IPS-18c (cell line): ENCODE data around the gene FFAR1.

Experiments used
- H3K4me3 ChIP-seq: 2 replicates; pipeline ENCODE4 v1.7.0; 2013; ENCODE audit warnings: low read depth, mild to moderate bottlenecking, low read length, moderate library complexity; ENCODE audit not compliant: insufficient read depth
- H3K9me3 ChIP-seq: one replicate; pipeline ENCODE4 v1.6.1; 2013; ENCODE audit warnings: mild to moderate bottlenecking, low read length, moderate library complexity; ENCODE audit not compliant: control insufficient read depth, insufficient read depth

The FFAR1 gene

GRCh38 chr19:35332817-35333216 is 14.9 kb upstream of the FFAR1 start:
- Histone ChIP-seq H3K4me3 (no peak overlapping the region), H3K9me3 (no peaks in the 10 kb centered on the region)

GRCh38 chr19:35334144-35334753 is 13.5 kb upstream of the FFAR1 start:
- no peak overlapping the region for H3K4me3 ChIP-seq
- no peaks in the 10 kb centered on the region for H3K9me3 ChIP-seq

DNA sequence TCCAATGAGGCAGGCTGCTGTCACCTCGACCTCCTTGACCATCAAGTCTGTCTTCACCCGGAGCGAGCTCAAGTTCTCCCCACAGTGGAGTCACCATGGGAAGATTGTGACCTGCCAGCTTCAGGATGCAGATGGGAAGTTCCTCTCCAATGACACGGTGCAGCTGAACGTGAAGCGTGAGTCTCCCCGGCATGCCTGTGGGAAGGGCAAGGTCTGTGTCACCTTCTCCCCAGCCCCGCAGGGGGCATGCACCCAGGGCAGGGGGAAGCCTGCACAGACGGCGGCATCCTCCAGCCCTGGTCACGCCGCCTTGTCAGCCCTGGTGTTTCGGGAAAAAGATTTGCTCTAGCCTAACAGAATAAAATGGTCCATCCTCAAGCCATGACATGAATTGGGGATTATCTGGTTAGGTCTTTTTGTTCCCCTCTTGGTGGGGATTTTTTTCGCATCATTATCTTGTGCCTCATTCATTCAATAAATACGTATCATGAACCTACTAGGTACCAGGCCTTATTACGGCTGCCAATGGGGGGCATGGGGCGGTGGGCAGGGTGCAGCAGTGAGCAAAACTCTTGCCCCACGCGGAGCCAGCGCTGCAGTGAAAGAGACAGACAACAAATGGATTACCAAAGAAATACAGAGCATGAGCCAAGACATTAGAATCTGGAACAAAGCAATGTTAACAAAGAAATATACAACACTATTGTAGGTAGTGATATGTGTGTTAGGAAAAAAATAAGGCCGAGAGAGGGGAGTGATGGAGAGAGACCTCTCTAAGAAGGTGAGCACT is 11.3 kb upstream of the FFAR1 start:
- H3K4me3 ChIP-seq = no peak overlapping the region
- H3K9me3 ChIP-seq = no peaks in the 10 kb centered on the region

DNA sequence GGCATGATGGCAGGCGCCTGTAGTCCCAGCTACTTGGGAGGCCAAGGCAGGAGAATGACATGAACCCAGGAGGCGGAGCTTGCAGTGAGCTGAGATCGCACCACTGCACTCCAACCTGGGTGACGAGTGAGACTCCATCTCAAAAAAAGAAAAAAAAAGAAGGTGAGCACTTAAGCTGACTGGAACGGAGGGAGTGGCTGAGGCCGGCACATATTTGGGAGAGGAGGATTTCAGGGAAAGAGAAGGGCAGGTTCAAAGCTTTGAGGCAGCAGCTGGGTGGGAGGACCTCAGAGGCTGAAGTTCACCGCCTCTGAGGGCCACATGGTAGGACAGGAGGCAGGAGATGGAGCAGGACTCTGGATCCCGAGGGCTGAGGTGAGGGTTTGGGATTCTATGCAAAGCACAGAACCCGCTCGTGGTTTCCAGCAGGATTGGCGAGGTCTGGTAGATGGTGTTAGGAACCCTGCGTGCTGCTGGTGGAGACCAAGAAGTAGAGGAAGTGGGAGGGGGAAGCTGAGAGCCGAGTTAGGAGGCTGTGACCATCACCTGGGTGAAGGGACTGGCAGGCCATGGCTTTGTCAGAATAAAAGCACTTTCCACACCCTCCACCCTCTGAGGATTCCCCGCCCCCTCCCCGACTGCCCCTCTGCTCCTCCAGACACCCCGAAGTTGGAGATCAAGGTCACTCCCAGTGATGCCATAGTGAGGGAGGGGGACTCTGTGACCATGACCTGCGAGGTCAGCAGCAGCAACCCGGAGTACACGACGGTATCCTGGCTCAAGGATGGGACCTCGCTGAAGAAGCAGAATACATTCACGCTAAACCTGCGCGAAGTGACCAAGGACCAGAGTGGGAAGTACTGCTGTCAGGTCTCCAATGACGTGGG is 10.4 kb upstream of the FFAR1 start:
- H3K9me3 ChIP-seq = no peaks in the 10 kb centered on the region
- H3K4me3 ChIP-seq = no peak overlapping the region

GRCh38 chr19:35337984-35338296 is 9.8 kb upstream of the FFAR1 start:
- no peak overlapping the region for H3K4me3 ChIP-seq
- H3K9me3 ChIP-seq = no peaks in the 10 kb centered on the region

GRCh38 chr19:35340431-35340830 is 7.3 kb upstream of the FFAR1 start:
- H3K4me3 ChIP-seq = no peak overlapping the region
- H3K9me3 ChIP-seq = no peaks in the 10 kb centered on the region

- Histone ChIP-seq H3K4me3 (no peak overlapping the region), H3K9me3 (no peaks in the 10 kb centered on the region)
These were observed 6.7 kb upstream of the FFAR1 start for GRCh38 chr19:35341006-35341405.

GRCh38 chr19:35341565-35342225 is 6.0 kb upstream of the FFAR1 start:
- H3K9me3 ChIP-seq = peaks cover 2% of the 10 kb centered on the region
- no peak overlapping the region for H3K4me3 ChIP-seq

- Histone ChIP-seq H3K9me3 (peaks cover 2% of the 10 kb centered on the region), H3K4me3 (no peak overlapping the region)
These were observed 5.3 kb upstream of the FFAR1 start for GRCh38 chr19:35342430-35342829.

GRCh38 chr19:35344511-35345031 is 3.1 kb upstream of the FFAR1 start:
- Histone ChIP-seq H3K4me3 (no peak overlapping the region), H3K9me3 (peaks cover 2% of the 10 kb centered on the region)

- Histone ChIP-seq H3K9me3 (peaks cover 2% of the 10 kb centered on the region), H3K4me3 (no peak overlapping the region)
These were observed 2.0 kb upstream of the FFAR1 start for GRCh38 chr19:35345671-35346111.

GRCh38 chr19:35346193-35347052 is 1.3 kb upstream of the FFAR1 start:
- Histone ChIP-seq H3K4me3 (no peak overlapping the region), H3K9me3 (peaks cover 2% of the 10 kb centered on the region)

GRCh38 chr19:35347930-35348298 is 212 bp downstream of the FFAR1 start:
- peaks cover 2% of the 10 kb centered on the region for H3K9me3 ChIP-seq
- H3K4me3 ChIP-seq = no peak overlapping the region

- Histone ChIP-seq H3K4me3 (no peak overlapping the region; the same call in 1 of the 2 replicates), H3K9me3 (peaks cover 2% of the 10 kb centered on the region)
These were observed 1.4 kb downstream of the FFAR1 start for GRCh38 chr19:35348911-35349611.

GRCh38 chr19:35349614-35350521 is 2.2 kb downstream of the FFAR1 start:
- H3K4me3 ChIP-seq = no peak overlapping the region

More at GRCh38 chr19:35349614-35350521, 2.2 kb downstream of the FFAR1 start:
- H3K9me3 ChIP-seq = peaks cover 2% of the 10 kb centered on the region
